ENCODE data around the gene KMT2C.

The KMT2C gene

DNA sequence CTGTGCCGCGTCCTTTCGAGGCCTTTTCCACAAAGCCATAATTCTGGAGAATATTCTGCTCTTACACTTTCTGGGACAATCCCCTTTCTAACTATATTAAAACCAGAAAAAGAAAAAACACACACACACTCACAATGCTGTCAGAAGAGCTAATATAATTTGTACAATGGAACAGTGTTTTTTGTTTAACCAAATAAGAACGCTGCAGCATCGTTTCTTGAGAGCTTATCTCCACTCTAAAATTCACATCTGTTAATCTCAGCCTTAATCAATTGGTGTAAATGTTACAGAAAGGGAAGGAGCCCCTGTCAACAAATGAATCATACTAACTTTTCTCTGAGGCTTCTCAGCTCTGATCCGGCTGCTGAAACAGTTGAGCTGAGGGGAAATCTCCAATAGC, 286.4 kb downstream of the KMT2C start:
- TF ChIP-seq EZH2phosphoT487 (conservative IDR thresholded peaks at IDR 0.05; ENCODE audit: low read length) (no peak), CTCF (IDR thresholded peaks at IDR 0.05; ENCODE audit: insufficient read depth, low read length, poor library complexity, severe bottlenecking) (no peak)
- Histone ChIP-seq H4K20me1 (ENCODE audit: low read depth, low read length) (no peaks in the 10 kb centered on the region; the same call in 1 of the 2 replicates), H2AFZ (ENCODE audit: low read depth, low read length, severe bottlenecking) (no peak overlapping the region), H3K4me3 (ENCODE audit: insufficient read depth, low read length, poor library complexity, severe bottlenecking) (no peak overlapping the region), H3K27me3 (ENCODE audit: low read length) (no peaks in the 10 kb centered on the region), H3K27ac (ENCODE audit: low read depth, low read length) (no peak overlapping the region), H3F3A (ENCODE audit: insufficient read depth) (no peaks in the 10 kb centered on the region), H3K4me2 (ENCODE audit: low read depth, low read length, poor library complexity, severe bottlenecking) (no peak overlapping the region), H3K9me3 (ENCODE audit: insufficient read depth, low read length) (no peaks in the 10 kb centered on the region), H3K9me2 (replicated peaks; ENCODE audit: insufficient read depth, low read length) (no peaks in the 10 kb centered on the region), H3K79me2 (ENCODE audit: insufficient read depth, low read length) (no peaks in the 10 kb centered on the region; the same call in 1 of the 2 replicates), H3K36me3 (ENCODE audit: low read length) (peaks cover 56% of the 10 kb centered on the region), H3K9ac (ENCODE audit: low read length) (no peak overlapping the region)

DNA sequence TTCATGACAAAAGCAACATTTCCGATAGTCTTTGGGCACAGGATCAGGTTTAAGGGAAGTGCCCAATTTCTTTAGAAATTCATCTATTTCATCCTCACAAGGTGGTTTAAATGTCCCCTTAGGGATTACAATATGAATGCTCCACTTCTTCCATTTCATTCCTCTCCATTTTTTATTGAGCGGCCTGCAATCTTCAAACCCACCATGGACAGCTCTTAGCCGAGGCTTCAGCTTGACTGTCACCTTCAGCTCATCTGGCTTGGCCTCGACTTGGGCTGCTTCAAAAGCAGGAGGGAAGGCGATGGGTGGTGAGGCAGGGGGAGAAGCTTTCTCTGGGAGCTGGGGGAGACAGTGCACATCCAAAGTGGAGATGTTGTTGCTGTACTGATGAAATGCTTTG, 287.1 kb downstream of the KMT2C start:
- Histone ChIP-seq H3K4me3 (ENCODE audit: insufficient read depth, low read length, poor library complexity, severe bottlenecking) (no peak overlapping the region), H3F3A (ENCODE audit: insufficient read depth) (no peaks in the 10 kb centered on the region), H3K27ac (ENCODE audit: low read depth, low read length) (no peak overlapping the region), H3K9ac (ENCODE audit: low read length) (no peak overlapping the region), H3K36me3 (ENCODE audit: low read length) (peaks cover 49% of the 10 kb centered on the region), H4K20me1 (ENCODE audit: low read depth, low read length) (no peaks in the 10 kb centered on the region; the same call in 1 of the 2 replicates), H2AFZ (ENCODE audit: low read depth, low read length, severe bottlenecking) (no peak overlapping the region), H3K9me3 (ENCODE audit: insufficient read depth, low read length) (no peaks in the 10 kb centered on the region), H3K27me3 (ENCODE audit: low read length) (no peaks in the 10 kb centered on the region), H3K9me2 (replicated peaks; ENCODE audit: insufficient read depth, low read length) (no peaks in the 10 kb centered on the region), H3K4me2 (ENCODE audit: low read depth, low read length, poor library complexity, severe bottlenecking) (no peak overlapping the region), H3K79me2 (ENCODE audit: insufficient read depth, low read length) (no peaks in the 10 kb centered on the region; the same call in 1 of the 2 replicates)
- TF ChIP-seq EZH2phosphoT487 (conservative IDR thresholded peaks at IDR 0.05; ENCODE audit: low read length) (no peak), CTCF (IDR thresholded peaks at IDR 0.05; ENCODE audit: insufficient read depth, low read length, poor library complexity, severe bottlenecking) (no peak)

DNA sequence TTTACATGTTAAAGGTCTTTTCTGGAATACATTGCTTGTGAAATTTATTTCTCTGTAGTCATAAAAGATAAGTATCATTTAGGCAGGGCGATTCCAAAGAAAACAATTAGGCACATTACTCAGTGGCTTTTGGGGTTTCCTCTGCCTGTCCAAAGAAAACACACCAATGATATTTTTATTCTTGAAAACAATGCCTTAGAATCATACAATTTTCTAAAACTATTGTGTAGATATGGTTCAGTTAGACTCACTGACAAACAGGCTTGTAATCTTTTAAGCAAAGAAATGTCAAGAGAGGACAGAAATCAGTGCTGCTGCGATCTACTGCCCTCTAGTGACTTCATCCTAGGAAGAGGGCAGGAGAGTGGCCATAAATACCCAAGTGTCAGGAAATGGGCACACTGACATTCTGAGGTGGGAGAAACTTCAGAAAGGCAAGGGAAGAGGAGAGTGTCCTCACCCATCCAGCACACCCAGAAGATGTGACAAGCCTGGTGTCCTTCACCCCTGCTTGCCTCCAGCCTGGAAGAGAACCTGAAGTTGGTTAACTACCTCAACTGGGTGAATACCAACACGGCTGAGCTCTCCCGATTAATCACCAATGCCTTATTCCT, 289.8 kb downstream of the KMT2C start:
- no peaks in the 10 kb centered on the region for H3K9me2 ChIP-seq (replicated peaks; ENCODE audit: insufficient read depth, low read length)
- H3F3A ChIP-seq (ENCODE audit: insufficient read depth): no peaks in the 10 kb centered on the region
- TF ChIP-seq EZH2phosphoT487 (conservative IDR thresholded peaks at IDR 0.05; ENCODE audit: low read length) (no peak), CTCF (IDR thresholded peaks at IDR 0.05; ENCODE audit: insufficient read depth, low read length, poor library complexity, severe bottlenecking) (peak; percentile 20)
- H3K79me2 ChIP-seq (ENCODE audit: insufficient read depth, low read length): no peaks in the 10 kb centered on the region; the same call in 1 of the 2 replicates
- H4K20me1 ChIP-seq (ENCODE audit: low read depth, low read length): no peaks in the 10 kb centered on the region
- H3K9ac ChIP-seq (ENCODE audit: low read length): no peak overlapping the region
- no peak overlapping the region for H3K4me3 ChIP-seq (ENCODE audit: insufficient read depth, low read length, poor library complexity, severe bottlenecking)
- H2AFZ ChIP-seq (ENCODE audit: low read depth, low read length, severe bottlenecking): no peak overlapping the region
- no peak overlapping the region for H3K4me2 ChIP-seq (ENCODE audit: low read depth, low read length, poor library complexity, severe bottlenecking)
- H3K9me3 ChIP-seq (ENCODE audit: insufficient read depth, low read length): no peaks in the 10 kb centered on the region
- no peak overlapping the region for H3K27ac ChIP-seq (ENCODE audit: low read depth, low read length)
- no peaks in the 10 kb centered on the region for H3K27me3 ChIP-seq (ENCODE audit: low read length)
- peaks cover 37% of the 10 kb centered on the region for H3K36me3 ChIP-seq (ENCODE audit: low read length)
